IMR-90 (cell line): Measurements from ENCODE around the gene CAMK2N1.
"Not testable (repeated sequence)": the region's sequence is repeated elsewhere in the genome, so short reads cannot be mapped to it uniquely, and the experiment has no call there.

Experiments used
- BHLHE40 ChIP-seq: fragments of 150-350 bp; IDR thresholded peaks from 2 replicates; pipeline ENCODE4 v1.6.1; 2016; ENCODE audit warnings: mild to moderate bottlenecking, low read depth, low read length
- CEBPB ChIP-seq: IDR thresholded peaks from 2 replicates; pipeline ENCODE4 v1.6.1; 2012; ENCODE audit warnings: low read depth, low read length, improper control_type of control experiment
- CHD1 ChIP-seq: IDR thresholded peaks from 2 replicates; pipeline ENCODE4 v1.6.1; 2012; ENCODE audit warnings: low read depth, low read length, improper control_type of control experiment
- CTCF ChIP-seq: conservative IDR thresholded peaks from 2 replicates; pipeline ENCODE4 v1.5.1; 2012; ENCODE audit warnings: mild to moderate bottlenecking, low read depth, low read length, improper control_type of control experiment
- ELK1 ChIP-seq: fragments of 150-350 bp; IDR thresholded peaks from 2 replicates; pipeline ENCODE4 v1.6.1; 2016; ENCODE audit warnings: low read depth, mild to moderate bottlenecking, low read length, moderate library complexity, borderline replicate concordance
- FOS ChIP-seq: fragments of 150-350 bp; IDR thresholded peaks from 2 replicates; pipeline ENCODE4 v1.6.1; 2016; ENCODE audit warnings: low read depth, low read length
- MAZ ChIP-seq: IDR thresholded peaks from 2 replicates; pipeline ENCODE4 v1.6.1; 2012; ENCODE audit warnings: low read depth, mild to moderate bottlenecking, low read length, improper control_type of control experiment, moderate library complexity, borderline replicate concordance
- MXI1 ChIP-seq: IDR thresholded peaks from 2 replicates; pipeline ENCODE4 v1.6.1; 2012; ENCODE audit warnings: low read depth, mild to moderate bottlenecking, low read length, moderate library complexity, borderline replicate concordance
- NFE2L2 ChIP-seq: fragments of 150-350 bp; IDR thresholded peaks from 2 replicates; pipeline ENCODE4 v1.6.1; 2016; ENCODE audit warnings: low read depth, mild to moderate bottlenecking, low read length
- POLR2A ChIP-seq: IDR thresholded peaks from 2 replicates; pipeline ENCODE4 v1.6.1; 2012; ENCODE audit warnings: mild to moderate bottlenecking, low read depth, low read length
- RAD21 ChIP-seq: IDR thresholded peaks from 2 replicates; pipeline ENCODE4 v1.6.1; 2012; ENCODE audit warnings: low read length, improper control_type of control experiment
- RFX5 ChIP-seq: IDR thresholded peaks from 2 replicates; pipeline ENCODE4 v1.8.0; 2012; ENCODE audit warnings: low read depth, mild to moderate bottlenecking, low read length, moderate library complexity

GRCh38 chr1:20496725-20497383, 10.8 kb upstream of the CAMK2N1 start:
- not testable (repeated sequence) for TF ChIP-seq CEBPB, CTCF, POLR2A, MAZ, NFE2L2, MXI1, FOS, BHLHE40, RAD21, CHD1, ELK1, RFX5
